Choroid plexus epithelial cell (primary cell): Measurements from ENCODE around the gene PEBP1.

ENCODE experiments used
- DNase-seq: peaks from one replicate; pipeline ENCODE4 v3.0.0-alpha.2; 2010; ENCODE audit warnings: low read depth
- H3K4me3 ChIP-seq: 2 replicates; pipeline ENCODE4 v1.5.1; 2011; ENCODE audit warnings: low read depth, mild to moderate bottlenecking, control low read depth, low read length, moderate library complexity
- CTCF ChIP-seq: conservative IDR thresholded peaks from 2 replicates; pipeline ENCODE4 v1.5.1; 2011; ENCODE audit warnings: low read depth, mild to moderate bottlenecking, control low read depth, inconsistent platforms, low read length, moderate library complexity

Gene PEBP1

GRCh38 chr12:118135788-118136558, at the start of gene PEBP1:
Gene PEBP1, plus strand, starts transcription at chr12:118136124. Its CDS starts 86 bp downstream, at chr12:118136210.
- no peak for TF ChIP-seq CTCF
- peak within 1 kb of the TSS; percentile 95 for H3K4me3 ChIP-seq
- DNase-seq = peak; percentile 92

- DNase-seq = no peak
- no peak overlapping the region for H3K4me3 ChIP-seq
- TF ChIP-seq CTCF = no peak
Observed at GRCh38 chr12:118089782-118090181, 46.1 kb upstream of the PEBP1 start.

- no peak for TF ChIP-seq CTCF
- no peak for DNase-seq
- no peak overlapping the region for H3K4me3 ChIP-seq
Observed at GRCh38 chr12:118094039-118094438, 41.9 kb upstream of the PEBP1 start.

GRCh38 chr12:118098401-118098800, 37.5 kb upstream of the PEBP1 start:
- no peak overlapping the region for H3K4me3 ChIP-seq
- DNase-seq = no peak
- TF ChIP-seq CTCF = no peak

- no peak for DNase-seq
- H3K4me3 ChIP-seq = no peak overlapping the region
- no peak for TF ChIP-seq CTCF
Observed at GRCh38 chr12:118098911-118099671, 36.8 kb upstream of the PEBP1 start.

- no peak for DNase-seq
- no peak overlapping the region for H3K4me3 ChIP-seq
- TF ChIP-seq CTCF = no peak
Observed at GRCh38 chr12:118101051-118101450, 34.9 kb upstream of the PEBP1 start.
